ENCODE data around the gene ZNF678.

DNA sequence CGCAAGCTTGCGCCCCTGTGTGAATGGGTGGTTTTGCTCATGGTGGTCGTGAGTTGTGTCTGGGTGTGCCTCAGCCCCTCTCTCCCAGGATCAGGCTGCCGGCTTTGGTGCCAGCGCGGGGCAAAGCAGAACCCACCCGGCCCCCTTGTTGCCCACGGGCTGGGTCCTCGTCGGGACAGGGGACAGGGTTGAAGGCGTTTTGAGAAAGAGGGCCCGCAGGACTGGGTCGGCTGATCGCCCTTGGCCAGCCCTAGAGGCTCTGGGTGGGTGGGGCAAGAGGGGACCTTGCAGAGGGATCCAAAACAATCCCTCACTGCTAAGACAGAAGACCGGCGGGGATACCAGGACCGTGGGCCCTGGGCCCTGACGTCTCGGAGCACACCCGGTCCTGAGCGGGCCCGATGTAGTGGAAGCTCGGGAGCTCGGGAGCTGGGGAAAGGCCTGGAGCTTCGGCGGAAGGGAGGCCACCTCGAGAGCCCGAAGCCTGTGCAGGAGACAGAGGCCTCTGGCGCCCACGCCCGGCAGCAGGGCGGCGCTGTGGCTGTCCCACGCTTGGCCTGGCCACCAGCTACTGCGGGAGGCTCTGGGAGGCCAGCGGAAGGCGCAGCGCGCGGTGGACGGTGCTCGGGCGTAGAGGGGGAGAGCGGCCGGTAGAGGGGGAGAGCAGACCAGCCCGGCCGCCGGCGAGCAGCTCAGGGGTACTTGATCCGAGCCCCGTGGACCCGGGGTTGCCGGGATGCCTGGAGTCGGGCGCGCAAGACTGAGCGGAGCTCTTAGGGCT is 2.8 kb upstream of the ZNF678 start:
- TF ChIP-seq, protein P1, sequence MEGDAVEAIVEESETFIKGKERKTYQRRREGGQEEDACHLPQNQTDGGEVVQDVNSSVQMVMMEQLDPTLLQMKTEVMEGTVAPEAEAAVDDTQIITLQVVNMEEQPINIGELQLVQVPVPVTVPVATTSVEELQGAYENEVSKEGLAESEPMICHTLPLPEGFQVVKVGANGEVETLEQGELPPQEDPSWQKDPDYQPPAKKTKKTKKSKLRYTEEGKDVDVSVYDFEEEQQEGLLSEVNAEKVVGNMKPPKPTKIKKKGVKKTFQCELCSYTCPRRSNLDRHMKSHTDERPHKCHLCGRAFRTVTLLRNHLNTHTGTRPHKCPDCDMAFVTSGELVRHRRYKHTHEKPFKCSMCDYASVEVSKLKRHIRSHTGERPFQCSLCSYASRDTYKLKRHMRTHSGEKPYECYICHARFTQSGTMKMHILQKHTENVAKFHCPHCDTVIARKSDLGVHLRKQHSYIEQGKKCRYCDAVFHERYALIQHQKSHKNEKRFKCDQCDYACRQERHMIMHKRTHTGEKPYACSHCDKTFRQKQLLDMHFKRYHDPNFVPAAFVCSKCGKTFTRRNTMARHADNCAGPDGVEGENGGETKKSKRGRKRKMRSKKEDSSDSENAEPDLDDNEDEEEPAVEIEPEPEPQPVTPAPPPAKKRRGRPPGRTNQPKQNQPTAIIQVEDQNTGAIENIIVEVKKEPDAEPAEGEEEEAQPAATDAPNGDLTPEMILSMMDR (conservative IDR thresholded peaks at IDR 0.05): no peak
- no peak for TF ChIP-seq EZH2 (IDR thresholded peaks at IDR 0.05; ENCODE audit: low read depth)

All from PC-9 (cell line).